Measurements from ENCODE around the gene PCMTD2. TPM values are rescaled to one million over a fixed set of nuclear protein-coding genes. Genes with fewer than 3 reads are reported as not detected.

PCMTD2 gene
- total RNA-seq, 1 experiment from 2014 or later = 52.0 TPM

DNA sequence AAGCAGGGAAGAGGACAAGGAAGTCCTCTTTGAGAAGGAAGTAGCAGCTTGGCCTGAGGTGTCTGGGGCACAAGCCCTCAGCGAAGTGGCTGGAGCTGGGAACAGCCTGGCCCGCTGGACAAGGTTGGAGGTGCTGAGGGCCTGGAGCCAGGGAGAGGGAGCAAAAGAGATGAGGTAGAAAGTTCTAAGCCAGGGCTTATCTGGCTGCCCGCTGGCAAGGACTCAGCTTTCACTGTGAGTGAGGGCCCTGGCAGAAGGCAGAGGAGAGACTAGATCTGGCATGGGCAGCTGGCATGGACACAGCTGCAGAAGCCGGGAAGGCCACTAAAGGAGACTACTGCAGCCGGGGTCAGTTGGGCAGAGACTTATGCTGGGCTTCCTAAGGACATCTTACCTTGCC lies 21.8 kb upstream of the PCMTD2 start:
- H2BK15ac ChIP-seq (ENCODE audit: low read depth, low read length) = no peak overlapping the region
- H4K5ac ChIP-seq (ENCODE audit: insufficient read length, low read depth, low read length) = no peak overlapping the region
- H4K8ac ChIP-seq (replicated peaks; ENCODE audit: insufficient read length, low read depth, low read length) = no peak overlapping the region
- H4K91ac ChIP-seq (ENCODE audit: insufficient read length, low read depth, low read length) = no peak overlapping the region
- TF ChIP-seq CTCF (conservative IDR thresholded peaks at IDR 0.05) = no peak
- H3K4me1 ChIP-seq (ENCODE audit: insufficient read depth, low read length) = no peaks in the 10 kb centered on the region
- no peak overlapping the region for H3K4ac ChIP-seq (ENCODE audit: low read depth, low read length)
- no peaks in the 10 kb centered on the region for H3K9me3 ChIP-seq (ENCODE audit: control insufficient read depth, low read depth, low read length)
- H3K27ac ChIP-seq (ENCODE audit: insufficient read length, low read depth, low read length) = no peak overlapping the region
- no peak overlapping the region for H3K4me3 Mint-ChIP-seq
- no peak overlapping the region for H3T11ph ChIP-seq (ENCODE audit: low read length)
- no peak overlapping the region for H3K14ac ChIP-seq (ENCODE audit: insufficient read depth, low read length)
- H3K79me1 ChIP-seq (ENCODE audit: insufficient read depth, low read depth, low read length, poor library complexity, severe bottlenecking) = no peaks in the 10 kb centered on the region
- no peak overlapping the region for H2BK20ac ChIP-seq (ENCODE audit: low read depth, low read length, poor library complexity, severe bottlenecking)
- no peaks in the 10 kb centered on the region for H3K79me2 ChIP-seq (ENCODE audit: insufficient read depth, low read length)
- no CpG with 5 or more reads among the region's 5 CpGs for WGBS (ENCODE audit: extremely low coverage, insufficient read length, low lambda C conversion rate)
- no peaks in the 10 kb centered on the region for H3K23me2 ChIP-seq (ENCODE audit: insufficient read length, low read depth, low read length, poor library complexity, severe bottlenecking)
- H2BK120ac ChIP-seq (ENCODE audit: low read depth, low read length, poor library complexity, severe bottlenecking) = no peak overlapping the region
- no peak for DNase-seq
- no peak overlapping the region for H3K9ac ChIP-seq (ENCODE audit: extremely low read depth, insufficient read length, low read length)
- no peak overlapping the region for H2AK5ac ChIP-seq (ENCODE audit: insufficient read length, low read length)
- no peaks in the 10 kb centered on the region for H3K27me3 ChIP-seq (ENCODE audit: insufficient read depth, low read length)
- H3K18ac ChIP-seq (ENCODE audit: insufficient read length, low read depth, low read length) = no peak overlapping the region
- no peak overlapping the region for H2BK12ac ChIP-seq (ENCODE audit: insufficient read length, low read depth, low read length)
- H3K4me1 Mint-ChIP-seq = peaks cover 0 to 7% of the 10 kb centered on the region in 2 experiments; a peak in 1 of 4 replicates
- no peaks in the 10 kb centered on the region for H4K20me1 ChIP-seq (ENCODE audit: control insufficient read depth, insufficient read depth, insufficient read length)
- H2AFZ ChIP-seq (ENCODE audit: low read length) = no peak overlapping the region
- peaks cover 0 to 26% (median 8%) of the 10 kb centered on the region in 3 experiments; a peak in 3 of 7 replicates for H3K36me3 Mint-ChIP-seq (ENCODE audit: insufficient read depth in 1 of 3, low read depth in 3 of 3)
- H2BK5ac ChIP-seq (ENCODE audit: insufficient read length, low read length) = no peak overlapping the region
- no peak overlapping the region for H3K23ac ChIP-seq (ENCODE audit: insufficient read length, low read depth, low read length)
- peaks cover 26 to 30% of the 10 kb centered on the region in 2 experiments for H3K9me3 Mint-ChIP-seq
- H3K4me2 ChIP-seq (ENCODE audit: insufficient read depth, insufficient read length, low read length) = no peak overlapping the region
- peak overlapping the region in 1 of 3 experiments; percentile 36; a peak in 1 of 7 replicates for H3K27ac Mint-ChIP-seq
- H3K27me3 Mint-ChIP-seq (ENCODE audit: low read depth) = peaks cover 8% of the 10 kb centered on the region
- no peak overlapping the region for H3K56ac ChIP-seq (ENCODE audit: insufficient read length, low read depth, low read length)
